ENCODE results near the gene KCNH3.

Gene KCNH3

GRCh38 chr12:49578471-49579112, 39.8 kb downstream of the KCNH3 start:
- TF ChIP-seq SIN3A (IDR thresholded peaks at IDR 0.05; ENCODE audit: borderline replicate concordance, insufficient read depth, low read length) (no peak), POLR2AphosphoS5 (IDR thresholded peaks at IDR 0.05; ENCODE audit: low read depth, low read length) (no peak), REST (IDR thresholded peaks at IDR 0.05; ENCODE audit: insufficient read depth in 1 of 2, low read depth in 2 of 2, low read length in 2 of 2) (no peak), FOXP2 (optimal IDR thresholded peaks at IDR 0.05; ENCODE audit: borderline replicate concordance, extremely low read depth, extremely low read length, insufficient read depth) (no peak), TAF1 (IDR thresholded peaks at IDR 0.05; ENCODE audit: borderline replicate concordance, insufficient read depth, low read length) (no peak)

GRCh38 chr12:49580572-49581535, 42.0 kb downstream of the KCNH3 start:
- TF ChIP-seq REST (IDR thresholded peaks at IDR 0.05; ENCODE audit: insufficient read depth in 1 of 2, low read depth in 2 of 2, low read length in 2 of 2) (no peak), SIN3A (IDR thresholded peaks at IDR 0.05; ENCODE audit: borderline replicate concordance, insufficient read depth, low read length) (no peak), POLR2AphosphoS5 (IDR thresholded peaks at IDR 0.05; ENCODE audit: low read depth, low read length) (no peak), FOXP2 (optimal IDR thresholded peaks at IDR 0.05; ENCODE audit: borderline replicate concordance, extremely low read depth, extremely low read length, insufficient read depth) (no peak), TAF1 (IDR thresholded peaks at IDR 0.05; ENCODE audit: borderline replicate concordance, insufficient read depth, low read length) (no peak)

- TF ChIP-seq TAF1 (IDR thresholded peaks at IDR 0.05; ENCODE audit: borderline replicate concordance, insufficient read depth, low read length) (no peak), FOXP2 (optimal IDR thresholded peaks at IDR 0.05; ENCODE audit: borderline replicate concordance, extremely low read depth, extremely low read length, insufficient read depth) (no peak), SIN3A (IDR thresholded peaks at IDR 0.05; ENCODE audit: borderline replicate concordance, insufficient read depth, low read length) (no peak), REST (IDR thresholded peaks at IDR 0.05; ENCODE audit: insufficient read depth in 1 of 2, low read depth in 2 of 2, low read length in 2 of 2) (no peak), POLR2AphosphoS5 (IDR thresholded peaks at IDR 0.05; ENCODE audit: low read depth, low read length) (no peak)
These were observed 43.4 kb downstream of the KCNH3 start for GRCh38 chr12:49582201-49582600.

- TF ChIP-seq POLR2AphosphoS5 (IDR thresholded peaks at IDR 0.05; ENCODE audit: low read depth, low read length) (no peak), REST (IDR thresholded peaks at IDR 0.05; ENCODE audit: insufficient read depth in 1 of 2, low read depth in 2 of 2, low read length in 2 of 2) (no peak), FOXP2 (optimal IDR thresholded peaks at IDR 0.05; ENCODE audit: borderline replicate concordance, extremely low read depth, extremely low read length, insufficient read depth) (no peak), SIN3A (IDR thresholded peaks at IDR 0.05; ENCODE audit: borderline replicate concordance, insufficient read depth, low read length) (no peak), TAF1 (IDR thresholded peaks at IDR 0.05; ENCODE audit: borderline replicate concordance, insufficient read depth, low read length) (no peak)
These were observed 44.0 kb downstream of the KCNH3 start for GRCh38 chr12:49582850-49583249.

Measured in PFSK-1 (cell line).